ENCODE measurements around the gene CLINT1. TPM values are rescaled to one million over a fixed set of nuclear protein-coding genes. Genes with fewer than 3 reads are reported as not detected.

The CLINT1 gene
- total RNA-seq, 1 donor from 2014 or later = 126 TPM

DNA sequence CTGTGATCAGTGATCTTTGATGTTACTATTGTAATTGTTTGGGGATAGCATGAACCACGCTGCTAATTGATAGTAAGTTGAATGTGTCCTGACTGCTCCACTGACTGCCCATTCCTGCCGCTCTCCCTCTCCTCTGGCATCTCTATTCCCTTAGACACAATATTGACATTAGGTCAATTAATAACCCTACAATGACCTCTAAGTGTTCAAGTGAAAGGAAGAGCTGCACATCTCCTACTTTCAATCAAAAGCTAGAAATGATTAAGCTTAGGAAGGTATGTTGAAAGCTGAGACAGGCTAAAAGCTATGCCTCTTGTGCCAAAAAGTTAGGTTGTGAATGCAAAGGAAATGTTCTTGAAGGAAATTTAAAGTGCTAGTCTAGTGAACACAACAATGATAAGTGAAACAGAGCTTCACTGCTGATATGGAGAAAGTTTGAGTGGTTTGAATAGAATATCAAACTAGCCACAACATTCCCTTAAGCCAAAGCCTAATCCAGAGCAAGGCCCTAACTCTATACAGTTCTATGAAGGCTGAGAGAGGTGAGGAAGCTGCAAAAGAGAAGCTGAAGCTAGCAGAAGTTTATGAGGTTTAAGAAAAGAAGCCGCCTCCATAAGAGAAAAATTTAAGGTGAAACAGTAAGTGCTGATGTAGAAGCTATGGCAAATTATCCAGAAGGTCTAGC is 12.9 kb downstream of the CLINT1 start:
- H3K4me1 ChIP-seq = no peaks in the 10 kb centered on the region
- no peak overlapping the region for H3K27ac ChIP-seq
- no peak overlapping the region for H3K4me3 ChIP-seq
- no peaks in the 10 kb centered on the region for H3K27me3 ChIP-seq
- intact Hi-C loops (cut with DNase I) = no loop called here
- TF ChIP-seq POLR2A (IDR thresholded peaks at IDR 0.05) (no peak), POLR2AphosphoS5 (IDR thresholded peaks at IDR 0.05; ENCODE audit: insufficient read depth in 1 of 2, low read depth in 1 of 2) (no peak)
- TF ChIP-seq, protein P1, sequence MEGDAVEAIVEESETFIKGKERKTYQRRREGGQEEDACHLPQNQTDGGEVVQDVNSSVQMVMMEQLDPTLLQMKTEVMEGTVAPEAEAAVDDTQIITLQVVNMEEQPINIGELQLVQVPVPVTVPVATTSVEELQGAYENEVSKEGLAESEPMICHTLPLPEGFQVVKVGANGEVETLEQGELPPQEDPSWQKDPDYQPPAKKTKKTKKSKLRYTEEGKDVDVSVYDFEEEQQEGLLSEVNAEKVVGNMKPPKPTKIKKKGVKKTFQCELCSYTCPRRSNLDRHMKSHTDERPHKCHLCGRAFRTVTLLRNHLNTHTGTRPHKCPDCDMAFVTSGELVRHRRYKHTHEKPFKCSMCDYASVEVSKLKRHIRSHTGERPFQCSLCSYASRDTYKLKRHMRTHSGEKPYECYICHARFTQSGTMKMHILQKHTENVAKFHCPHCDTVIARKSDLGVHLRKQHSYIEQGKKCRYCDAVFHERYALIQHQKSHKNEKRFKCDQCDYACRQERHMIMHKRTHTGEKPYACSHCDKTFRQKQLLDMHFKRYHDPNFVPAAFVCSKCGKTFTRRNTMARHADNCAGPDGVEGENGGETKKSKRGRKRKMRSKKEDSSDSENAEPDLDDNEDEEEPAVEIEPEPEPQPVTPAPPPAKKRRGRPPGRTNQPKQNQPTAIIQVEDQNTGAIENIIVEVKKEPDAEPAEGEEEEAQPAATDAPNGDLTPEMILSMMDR (IDR thresholded peaks at IDR 0.05) = no peak
- H3K36me3 ChIP-seq = peaks cover 0 to 10% of the 10 kb centered on the region in 2 donors
- DNase-seq (ENCODE audit: extremely low spot score in 2 of 2) = no peak
- no peaks in the 10 kb centered on the region for H3K9me3 ChIP-seq

GRCh38 chr5:157842787-157843186 is 16.2 kb downstream of the CLINT1 start:
- Histone ChIP-seq H3K4me1 (no peaks in the 10 kb centered on the region), H3K27me3 (no peaks in the 10 kb centered on the region), H3K4me3 (no peak overlapping the region), H3K9me3 (no peaks in the 10 kb centered on the region), H3K36me3 (peaks cover 0 to 11% of the 10 kb centered on the region in 2 donors), H3K27ac (no peak overlapping the region)
- no peak for DNase-seq (ENCODE audit: extremely low spot score in 2 of 2)
- intact Hi-C loops (cut with DNase I) = no loop called here
- TF ChIP-seq, protein P1 (IDR thresholded peaks at IDR 0.05) = no peak
- no peak for TF ChIP-seq POLR2AphosphoS5 (IDR thresholded peaks at IDR 0.05; ENCODE audit: insufficient read depth in 1 of 2, low read depth in 1 of 2)
- no peak for TF ChIP-seq POLR2A (IDR thresholded peaks at IDR 0.05)

DNA sequence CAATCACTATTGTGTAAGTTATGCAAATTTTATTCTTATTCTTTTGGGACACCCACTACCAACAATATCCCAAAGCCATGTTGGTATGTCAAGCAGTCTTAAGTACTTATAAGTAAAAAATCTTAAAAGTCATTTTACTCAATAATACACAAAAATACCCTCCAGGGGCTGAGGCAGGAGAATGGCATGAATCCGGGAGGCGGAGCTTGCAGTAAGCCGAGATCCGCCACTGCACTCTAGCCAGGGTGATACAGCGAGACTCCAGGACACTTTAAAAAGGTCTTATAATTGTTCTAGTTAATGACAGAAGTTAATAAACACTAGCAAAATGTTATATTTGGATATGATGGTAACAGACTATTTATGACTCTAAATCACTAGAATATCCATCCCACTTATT is 16.8 kb downstream of the CLINT1 start:
- Histone ChIP-seq H3K27ac (no peak overlapping the region), H3K4me3 (no peak overlapping the region), H3K9me3 (no peaks in the 10 kb centered on the region), H3K27me3 (no peaks in the 10 kb centered on the region), H3K36me3 (peaks cover 0 to 8% of the 10 kb centered on the region in 2 donors), H3K4me1 (no peaks in the 10 kb centered on the region)
- intact Hi-C loops (cut with DNase I) = no loop called here
- TF ChIP-seq, protein P1 (IDR thresholded peaks at IDR 0.05) = no peak
- TF ChIP-seq POLR2AphosphoS5 (IDR thresholded peaks at IDR 0.05; ENCODE audit: insufficient read depth in 1 of 2, low read depth in 1 of 2) (no peak), POLR2A (IDR thresholded peaks at IDR 0.05) (no peak)
- DNase-seq (ENCODE audit: extremely low spot score in 2 of 2) = no peak

GRCh38 chr5:157839157-157839795 is 19.7 kb downstream of the CLINT1 start:
- Histone ChIP-seq H3K27ac (no peak overlapping the region), H3K4me1 (no peaks in the 10 kb centered on the region), H3K9me3 (no peaks in the 10 kb centered on the region), H3K27me3 (no peaks in the 10 kb centered on the region), H3K36me3 (peaks cover 0 to 8% of the 10 kb centered on the region in 2 donors), H3K4me3 (no peak overlapping the region)
- no peak for DNase-seq (ENCODE audit: extremely low spot score in 2 of 2)
- TF ChIP-seq POLR2AphosphoS5 (IDR thresholded peaks at IDR 0.05; ENCODE audit: insufficient read depth in 1 of 2, low read depth in 1 of 2) = no peak
- intact Hi-C loops (cut with DNase I) = no loop called here

DNA sequence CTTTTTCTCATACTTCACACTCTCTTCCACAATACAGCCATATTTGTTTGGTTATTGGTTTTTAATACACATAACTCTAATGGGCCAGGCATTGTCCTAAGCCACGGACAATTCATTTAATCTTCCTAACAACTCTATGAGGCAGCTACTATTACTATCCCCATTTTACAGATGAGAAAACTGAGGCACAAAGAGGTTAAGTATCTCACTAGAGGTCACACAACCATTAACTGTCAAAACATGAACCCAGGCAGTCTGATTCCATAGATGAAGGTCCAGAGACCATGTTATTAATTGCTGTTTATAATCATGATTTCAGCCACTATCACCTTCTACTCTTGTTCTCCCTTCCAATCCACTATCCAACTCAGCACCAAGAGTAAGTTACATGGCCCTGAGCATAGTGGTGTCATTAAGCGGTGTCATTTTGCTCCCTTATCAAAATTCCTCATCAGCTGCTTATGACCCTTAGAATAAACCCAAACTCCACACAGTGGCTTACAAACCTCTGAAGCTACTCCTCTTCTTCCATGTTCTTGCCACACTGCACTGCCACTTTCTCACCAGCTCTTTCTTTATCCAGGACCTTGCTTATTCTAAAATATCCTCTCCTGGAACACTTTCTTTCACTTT is 22.7 kb downstream of the CLINT1 start:
- peaks cover 0 to 3% of the 10 kb centered on the region in 2 donors for H3K36me3 ChIP-seq
- no peaks in the 10 kb centered on the region for H3K27me3 ChIP-seq
- H3K4me1 ChIP-seq = no peaks in the 10 kb centered on the region
- DNase-seq (ENCODE audit: extremely low spot score in 2 of 2) = no peak
- H3K4me3 ChIP-seq = no peak overlapping the region
- H3K9me3 ChIP-seq = no peaks in the 10 kb centered on the region
- H3K27ac ChIP-seq = no peak overlapping the region
- intact Hi-C loops (cut with DNase I) = no loop called here
- no peak for TF ChIP-seq POLR2A (IDR thresholded peaks at IDR 0.05)
- TF ChIP-seq POLR2AphosphoS5 (IDR thresholded peaks at IDR 0.05; ENCODE audit: insufficient read depth in 1 of 2, low read depth in 1 of 2) = no peak
- TF ChIP-seq, protein P1 (IDR thresholded peaks at IDR 0.05) = no peak
